Osteoblast (primary cell): ENCODE measurements around the gene KRT20. TPM values are rescaled to one million over a fixed set of nuclear protein-coding genes. Genes with fewer than 3 reads are reported as not detected.

Experiments used
- DNase-seq: peaks from one replicate; pipeline ENCODE4 v3.0.0; 2011; ENCODE audit warnings: low spot score, mixed read lengths; ENCODE audit not compliant: insufficient read length; ENCODE audit errors: missing footprints
- H2AFZ ChIP-seq: 2 replicates; pipeline ENCODE4 v1.6.0; 2011; ENCODE audit warnings: mild to moderate bottlenecking, low read length
- H3K27ac ChIP-seq: 2 replicates; pipeline ENCODE4 v1.5.1; 2011; ENCODE audit warnings: mild to moderate bottlenecking, low read depth, low read length, moderate library complexity
- H3K27me3 ChIP-seq: 2 replicates; pipeline ENCODE4 v1.6.0; 2012; ENCODE audit warnings: mild to moderate bottlenecking, control low read depth, inconsistent platforms, low read length, moderate library complexity; ENCODE audit not compliant: insufficient read depth
- H3K36me3 ChIP-seq: 2 replicates; pipeline ENCODE4 v1.5.1; 2011; ENCODE audit warnings: mild to moderate bottlenecking, low read length, control low read depth, moderate library complexity; ENCODE audit not compliant: insufficient read depth
- H3K4me1 ChIP-seq: 2 replicates; pipeline ENCODE4 v1.5.1; 2011; ENCODE audit warnings: mild to moderate bottlenecking, low read length, control low read depth, moderate library complexity; ENCODE audit not compliant: insufficient read depth
- H3K4me2 ChIP-seq: 2 replicates; pipeline ENCODE4 v1.6.0; 2011; ENCODE audit warnings: mild to moderate bottlenecking, low read length; ENCODE audit not compliant: insufficient read depth
- H3K4me3 ChIP-seq: fragments of 200-600 bp; sonication (generic); 3 replicates; pipeline ENCODE4 v1.5.1; 2012; ENCODE audit warnings: mild to moderate bottlenecking, low read length, inconsistent platforms; ENCODE audit not compliant: insufficient read depth
- H3K79me2 ChIP-seq: 2 replicates; pipeline ENCODE4 v1.6.0; 2012; ENCODE audit warnings: mild to moderate bottlenecking, low read length, control low read depth, inconsistent platforms; ENCODE audit not compliant: insufficient read depth
- H3K9me3 ChIP-seq: 2 replicates; pipeline ENCODE4 v1.5.1; 2011; ENCODE audit warnings: low read depth, low read length, control low read depth
- H4K20me1 ChIP-seq: 2 replicates; pipeline ENCODE4 v1.6.0; 2012; ENCODE audit warnings: mild to moderate bottlenecking, low read length, control low read depth; ENCODE audit not compliant: insufficient read depth
- total RNA-seq: library from RNA; depleted of rRNA; stranded (reverse); fragments of >200 nt; gene quantifications from 2 replicates; pipeline ENCODE4 v1.2.3, GENCODE V29; 2012
- TF ChIP-seq, protein P1 (sequence below): IDR thresholded peaks from 2 replicates; pipeline ENCODE4 v1.5.1; 2011; ENCODE audit warnings: mild to moderate bottlenecking, low read depth, low read length, moderate library complexity; ENCODE audit errors: extremely low read depth

KRT20 gene
- total RNA-seq, 1 donor: not detected

- H3K4me2 ChIP-seq: peak overlapping the region; percentile 38
- H3K27ac ChIP-seq: peak overlapping the region; percentile 94
- no peak overlapping the region for H2AFZ ChIP-seq
- peaks cover 31% of the 10 kb centered on the region for H3K4me1 ChIP-seq
- TF ChIP-seq, protein P1, sequence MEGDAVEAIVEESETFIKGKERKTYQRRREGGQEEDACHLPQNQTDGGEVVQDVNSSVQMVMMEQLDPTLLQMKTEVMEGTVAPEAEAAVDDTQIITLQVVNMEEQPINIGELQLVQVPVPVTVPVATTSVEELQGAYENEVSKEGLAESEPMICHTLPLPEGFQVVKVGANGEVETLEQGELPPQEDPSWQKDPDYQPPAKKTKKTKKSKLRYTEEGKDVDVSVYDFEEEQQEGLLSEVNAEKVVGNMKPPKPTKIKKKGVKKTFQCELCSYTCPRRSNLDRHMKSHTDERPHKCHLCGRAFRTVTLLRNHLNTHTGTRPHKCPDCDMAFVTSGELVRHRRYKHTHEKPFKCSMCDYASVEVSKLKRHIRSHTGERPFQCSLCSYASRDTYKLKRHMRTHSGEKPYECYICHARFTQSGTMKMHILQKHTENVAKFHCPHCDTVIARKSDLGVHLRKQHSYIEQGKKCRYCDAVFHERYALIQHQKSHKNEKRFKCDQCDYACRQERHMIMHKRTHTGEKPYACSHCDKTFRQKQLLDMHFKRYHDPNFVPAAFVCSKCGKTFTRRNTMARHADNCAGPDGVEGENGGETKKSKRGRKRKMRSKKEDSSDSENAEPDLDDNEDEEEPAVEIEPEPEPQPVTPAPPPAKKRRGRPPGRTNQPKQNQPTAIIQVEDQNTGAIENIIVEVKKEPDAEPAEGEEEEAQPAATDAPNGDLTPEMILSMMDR: no peak
- no peak for DNase-seq
- no peaks in the 10 kb centered on the region for H3K79me2 ChIP-seq
- H3K4me3 ChIP-seq: no peak overlapping the region
- no peaks in the 10 kb centered on the region for H3K36me3 ChIP-seq
- no peaks in the 10 kb centered on the region for H3K27me3 ChIP-seq
- H3K9me3 ChIP-seq: no peaks in the 10 kb centered on the region
- no peaks in the 10 kb centered on the region for H4K20me1 ChIP-seq
Measured at GRCh38 chr17:40915721-40916256, 30.7 kb upstream of the KRT20 start.

GRCh38 chr17:40915199-40915661, 30.2 kb upstream of the KRT20 start:
- H3K27ac ChIP-seq: peak overlapping the region; percentile 94
- no peak for DNase-seq
- H3K4me3 ChIP-seq: no peak overlapping the region
- no peaks in the 10 kb centered on the region for H3K9me3 ChIP-seq
- H3K79me2 ChIP-seq: no peaks in the 10 kb centered on the region
- no peaks in the 10 kb centered on the region for H3K36me3 ChIP-seq
- H3K4me1 ChIP-seq: peaks cover 37% of the 10 kb centered on the region
- no peak overlapping the region for H2AFZ ChIP-seq
- TF ChIP-seq, protein P1: no peak
- H3K27me3 ChIP-seq: no peaks in the 10 kb centered on the region
- H3K4me2 ChIP-seq: no peak overlapping the region
- no peaks in the 10 kb centered on the region for H4K20me1 ChIP-seq

DNA sequence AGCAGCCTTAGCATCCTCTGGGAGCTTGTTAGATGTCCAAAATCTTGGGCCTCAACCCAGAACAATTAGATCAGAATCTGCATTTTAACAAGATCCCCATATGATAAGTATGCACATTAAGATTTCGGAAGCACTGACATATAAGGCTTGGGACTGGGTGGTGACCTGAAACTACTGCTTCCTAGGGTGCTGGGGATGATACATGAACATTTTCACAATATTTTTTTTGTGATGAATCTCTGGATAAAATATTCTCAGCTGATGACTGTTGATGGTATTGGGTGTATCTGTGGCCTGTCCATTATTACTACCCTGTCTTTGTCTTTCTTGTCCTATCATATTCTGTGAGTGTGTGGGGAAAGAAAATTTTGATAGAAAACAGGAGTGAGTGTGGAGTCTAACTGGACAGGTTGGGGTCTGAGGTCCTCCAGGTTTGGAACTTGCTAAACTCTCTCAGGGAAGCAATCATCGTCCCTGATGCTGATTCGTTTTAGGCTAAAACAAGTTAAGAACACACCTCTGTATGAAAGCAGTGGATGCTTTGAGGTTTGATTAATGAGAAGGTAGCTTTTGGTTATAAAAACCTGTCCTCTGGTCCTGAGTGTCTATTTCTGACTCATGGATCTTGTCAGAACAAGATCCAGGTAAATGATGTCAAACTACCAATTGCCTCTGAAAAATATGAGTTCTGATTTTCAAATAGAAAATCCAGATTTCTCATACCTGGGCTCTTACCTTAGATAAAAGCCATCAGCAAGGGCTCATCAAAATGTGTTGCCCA, 29.2 kb upstream of the KRT20 start:
- Histone ChIP-seq H3K36me3 (no peaks in the 10 kb centered on the region), H4K20me1 (no peaks in the 10 kb centered on the region), H3K27me3 (no peaks in the 10 kb centered on the region), H3K4me1 (peaks cover 45% of the 10 kb centered on the region), H3K79me2 (no peaks in the 10 kb centered on the region), H3K4me3 (no peak overlapping the region), H3K4me2 (no peak overlapping the region), H3K27ac (peak overlapping the region; percentile 94), H2AFZ (no peak overlapping the region), H3K9me3 (no peaks in the 10 kb centered on the region)
- DNase-seq: peak; percentile 72
- TF ChIP-seq, protein P1: no peak

DNA sequence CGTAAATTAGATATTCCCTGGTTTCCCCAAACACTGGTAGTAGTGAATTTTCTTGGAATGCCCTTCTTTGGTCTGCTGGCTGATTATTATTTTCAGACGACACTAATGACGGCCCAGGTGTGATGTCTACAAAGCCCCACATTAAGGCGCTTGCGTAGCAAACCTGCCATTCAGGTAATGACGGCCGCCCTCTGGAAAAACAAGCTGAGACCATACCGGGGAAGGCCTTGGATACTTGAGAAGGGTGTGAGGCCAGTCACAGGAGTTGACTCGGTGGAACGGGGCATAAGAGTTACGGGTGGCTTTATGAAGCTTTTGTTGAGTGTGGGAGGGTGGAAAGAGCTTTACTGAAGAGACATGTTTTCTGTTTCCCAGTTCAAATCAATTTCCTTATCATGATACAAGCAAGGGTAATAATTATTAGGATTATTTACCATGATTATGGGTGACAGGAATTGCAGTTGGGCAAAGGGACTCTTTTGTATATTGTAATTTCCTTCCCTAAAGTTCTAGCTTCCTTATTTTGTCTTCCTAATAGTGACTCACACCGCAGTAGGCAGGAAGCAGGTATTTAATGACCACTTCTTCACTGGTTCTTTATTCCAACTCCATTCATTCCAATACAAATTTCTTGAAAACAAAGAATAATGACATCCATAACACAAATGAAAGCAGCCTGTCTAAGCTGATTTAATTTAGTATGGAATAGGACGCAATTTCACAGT, 27.6 kb upstream of the KRT20 start:
- Histone ChIP-seq H4K20me1 (no peaks in the 10 kb centered on the region), H3K4me1 (peaks cover 55% of the 10 kb centered on the region), H3K27ac (peak overlapping the region; percentile 98)

More for the DNA sequence above, 27.6 kb upstream of the KRT20 start:
- Histone ChIP-seq H3K4me2 (no peak overlapping the region), H3K4me3 (no peak overlapping the region), H3K36me3 (no peaks in the 10 kb centered on the region), H3K9me3 (no peaks in the 10 kb centered on the region), H3K27me3 (no peaks in the 10 kb centered on the region), H3K79me2 (no peaks in the 10 kb centered on the region), H2AFZ (no peak overlapping the region)
- TF ChIP-seq, protein P1: no peak
- DNase-seq: no peak
